Measurements from ENCODE around the gene HOOK2. TPM values are rescaled to one million over a fixed set of nuclear protein-coding genes. Genes with fewer than 3 reads are reported as not detected.

Gene HOOK2
- total RNA-seq, 4 donors from 2014 or later = 13.5 to 24.1 (median 14.6) TPM

- Histone ChIP-seq H3K27me3 (peaks cover 61% of the 10 kb centered on the region), H3K27ac (no peak within 1 kb of the TSS), H3K4me3 (no peak within 1 kb of the TSS), H3K9me3 (peaks cover 0 to 7% (median 0%) of the 10 kb centered on the region in 3 donors), H3K4me1 (no peaks in the 10 kb centered on the region), H3K36me3 (peaks cover 0 to 22% of the 10 kb centered on the region in 2 donors)
- TF ChIP-seq POLR2A (IDR thresholded peaks at IDR 0.05) = no peak
- TF ChIP-seq EP300 (IDR thresholded peaks at IDR 0.05) = no peak
- TF ChIP-seq CTCF (IDR thresholded peaks at IDR 0.05) = no peak
- no peak for TF ChIP-seq POLR2AphosphoS5 (IDR thresholded peaks at IDR 0.05)
- WGBS, 2 donors (ENCODE audit: low coverage in 1 of 2) = 43% methylated on average over 7 of the region's 14 CpGs; no CpG with 5 or more reads in 1 of the 2 donors
- ATAC-seq = no peak
These were observed 23.7 kb downstream of the HOOK2 start, which contains the start of gene BEST2 for GRCh38 chr19:12751635-12752034. Gene BEST2, plus strand, starts transcription at chr19:12751791. Its CDS starts 802 bp downstream, at chr19:12752593.

GRCh38 chr19:12750851-12751250, 24.5 kb downstream of the HOOK2 start:
- peaks cover 0 to 7% (median 0%) of the 10 kb centered on the region in 3 donors for H3K9me3 ChIP-seq
- H3K27ac ChIP-seq = no peak overlapping the region
- ATAC-seq = no peak
- H3K4me1 ChIP-seq = no peaks in the 10 kb centered on the region
- peaks cover 61% of the 10 kb centered on the region for H3K27me3 ChIP-seq
- H3K36me3 ChIP-seq = peaks cover 0 to 30% of the 10 kb centered on the region in 2 donors
- H3K4me3 ChIP-seq = no peak overlapping the region
- TF ChIP-seq POLR2AphosphoS5 (IDR thresholded peaks at IDR 0.05) (no peak), EP300 (IDR thresholded peaks at IDR 0.05) (no peak), POLR2A (IDR thresholded peaks at IDR 0.05) (no peak), CTCF (IDR thresholded peaks at IDR 0.05) (no peak)
- 57 to 67% methylated on average over 1 to 8 of the region's 9 CpGs for WGBS, 2 donors (ENCODE audit: low coverage in 1 of 2)

GRCh38 chr19:12749938-12750521, 25.3 kb downstream of the HOOK2 start:
- Histone ChIP-seq H3K27ac (no peak overlapping the region), H3K9me3 (peaks cover 0 to 7% (median 0%) of the 10 kb centered on the region in 3 donors), H3K27me3 (peaks cover 61% of the 10 kb centered on the region), H3K4me3 (no peak overlapping the region), H3K36me3 (peaks cover 0 to 38% of the 10 kb centered on the region in 2 donors), H3K4me1 (no peaks in the 10 kb centered on the region)
- TF ChIP-seq POLR2AphosphoS5 (IDR thresholded peaks at IDR 0.05) (no peak), EP300 (IDR thresholded peaks at IDR 0.05) (no peak), POLR2A (IDR thresholded peaks at IDR 0.05) (no peak), CTCF (IDR thresholded peaks at IDR 0.05) (no peak)
- ATAC-seq = no peak
- 22 to 29% methylated on average over 8 to 10 of the region's 24 CpGs for WGBS, 2 donors (ENCODE audit: low coverage in 1 of 2)

- Histone ChIP-seq H3K4me3 (no peak overlapping the region), H3K36me3 (peaks cover 0 to 53% of the 10 kb centered on the region in 2 donors), H3K27me3 (peaks cover 52% of the 10 kb centered on the region), H3K4me1 (no peaks in the 10 kb centered on the region), H3K27ac (no peak overlapping the region), H3K9me3 (peaks cover 0 to 7% (median 0%) of the 10 kb centered on the region in 3 donors)
- WGBS, 2 donors (ENCODE audit: low coverage in 1 of 2) = no CpG with 5 or more reads among the region's 6 CpGs
- TF ChIP-seq POLR2AphosphoS5 (IDR thresholded peaks at IDR 0.05) = no peak
- TF ChIP-seq CTCF (IDR thresholded peaks at IDR 0.05) = no peak
- no peak for TF ChIP-seq EP300 (IDR thresholded peaks at IDR 0.05)
- no peak for TF ChIP-seq POLR2A (IDR thresholded peaks at IDR 0.05)
- ATAC-seq = no peak
These were observed 26.9 kb downstream of the HOOK2 start for GRCh38 chr19:12748489-12748888.

All from gastroesophageal sphincter (tissue), 4 donors.